MCF 10A (cell line): Measurements from ENCODE around the gene SCARF2. TPM values are rescaled to one million over a fixed set of nuclear protein-coding genes. Genes with fewer than 3 reads are reported as not detected.

ENCODE experiments used
- BruUV-seq: library from RNA; stranded (reverse); fragments of 400-500 nt; replicated peaks from 2 replicates; lab custom pipeline; 2021; lab: Mats Ljungman, UMichigan
- CTCF ChIA-PET: fragments of 300-600 bp; sonication (Branson Sonifier 250); formaldehyde crosslinking; extraction: SDS; loops from one replicate; lab custom pipeline; 2021; ENCODE audit warnings: antibody characterized with exemption, inconsistent platforms; lab: Yijun Ruan, JAX
- POLR2A ChIA-PET: fragments of 300-600, 350-650 bp; sonication (Branson Sonifier 250); formaldehyde crosslinking; extraction: SDS; loops from one replicate; lab custom pipeline; 2020; ENCODE audit warnings: antibody characterized with exemption, inconsistent platforms; lab: Yijun Ruan, JAX
- DNase-seq: peaks from one replicate; pipeline ENCODE4 v3.0.0-alpha.2; 2018; ENCODE audit not compliant: unreplicated experiment
- H3K27ac Mint-ChIP-seq: one replicate; pipeline ENCODE4 v1.8.0; 2022; ENCODE audit warnings: mild to moderate bottlenecking, low read depth, mixed read lengths; ENCODE audit not compliant: unreplicated experiment
- H3K27me3 Mint-ChIP-seq: one replicate; pipeline ENCODE4 v1.8.0; 2022; ENCODE audit warnings: mixed read lengths; ENCODE audit not compliant: insufficient read depth, unreplicated experiment
- H3K36me3 Mint-ChIP-seq: one replicate; pipeline ENCODE4 v1.8.0; 2022; ENCODE audit warnings: mild to moderate bottlenecking, moderate library complexity, mixed read lengths; ENCODE audit not compliant: insufficient read depth, unreplicated experiment
- H3K4me1 Mint-ChIP-seq: one replicate; pipeline ENCODE4 v1.8.0; 2022; ENCODE audit warnings: mixed read lengths; ENCODE audit not compliant: insufficient read depth, unreplicated experiment
- H3K4me3 Mint-ChIP-seq: one replicate; pipeline ENCODE4 v1.8.0; 2022; ENCODE audit warnings: mild to moderate bottlenecking, moderate library complexity, mixed read lengths; ENCODE audit not compliant: unreplicated experiment
- H3K9me3 Mint-ChIP-seq: one replicate; pipeline ENCODE4 v1.8.0; 2022; ENCODE audit warnings: mixed read lengths; ENCODE audit not compliant: unreplicated experiment
- intact Hi-C: fragments of 100-400 bp; cut with micrococcal nuclease; formaldehyde crosslinking; loops from 2 replicates; pipeline ENCODE4 v1.14.1; 2022
- total RNA-seq: library from RNA; stranded (reverse); gene quantifications from 2 replicates; pipeline ENCODE4 v1.2.3, GENCODE V29; 2022
- TF ChIP-seq, protein P1 (sequence below): fragments of 200-600 bp; IDR thresholded peaks from one replicate; pipeline ENCODE4 v1.8.0; 2022; ENCODE audit warnings: antibody characterized with exemption, mild to moderate bottlenecking; ENCODE audit not compliant: unreplicated experiment

Gene SCARF2
- total RNA-seq, 1 experiment from 2014 or later = 0.35 TPM

DNA sequence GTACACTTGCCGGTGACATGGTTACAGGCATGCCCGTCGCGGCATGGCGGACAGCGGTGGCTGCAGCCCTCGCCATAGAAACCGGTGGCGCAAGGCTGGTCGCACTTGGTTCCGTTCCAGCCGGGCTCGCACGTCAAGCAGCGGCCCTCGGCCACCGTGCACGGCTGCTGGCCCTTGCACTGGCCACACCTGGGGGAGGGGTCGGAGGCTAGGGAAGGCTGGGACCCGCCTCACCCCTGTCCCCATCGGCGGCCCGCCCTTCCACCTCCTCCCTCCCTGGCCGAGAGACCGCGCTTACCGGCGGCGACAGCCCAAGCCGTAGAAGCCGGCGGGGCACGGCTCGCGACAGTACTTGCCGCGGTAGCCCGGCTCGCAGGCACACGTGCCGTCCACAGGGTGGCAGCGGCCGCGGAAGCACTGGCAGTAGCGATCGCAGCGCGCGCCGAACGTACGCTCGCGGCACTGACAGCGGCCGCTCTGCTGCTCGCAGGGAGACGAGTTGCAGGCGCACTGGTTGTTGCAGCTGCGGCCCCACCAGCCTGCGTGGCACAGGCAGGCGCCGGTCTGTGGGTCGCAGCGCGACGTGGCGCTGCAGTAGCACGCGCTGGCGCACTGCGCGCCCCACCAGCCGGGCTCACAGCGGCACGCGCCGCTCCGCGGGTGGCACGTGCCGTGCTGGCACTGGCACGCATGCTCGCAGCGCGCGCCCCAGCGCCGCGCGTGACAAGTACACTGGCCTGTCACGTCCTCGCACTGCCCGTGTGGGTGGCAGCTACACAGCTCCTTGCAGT lies 6.7 kb downstream of the SCARF2 start:
- Mint-ChIP-seq H3K9me3 (no peaks in the 10 kb centered on the region), H3K4me3 (no peak overlapping the region), H3K4me1 (no peaks in the 10 kb centered on the region), H3K27ac (no peak overlapping the region), H3K36me3 (no peaks in the 10 kb centered on the region), H3K27me3 (no peaks in the 10 kb centered on the region)
- ChIA-PET POLR2A (no interaction called here), CTCF (no interaction called here)
- intact Hi-C loops = no loop called here
- BruUV-seq = no TSS peak
- DNase-seq = no peak
- TF ChIP-seq, protein P1, sequence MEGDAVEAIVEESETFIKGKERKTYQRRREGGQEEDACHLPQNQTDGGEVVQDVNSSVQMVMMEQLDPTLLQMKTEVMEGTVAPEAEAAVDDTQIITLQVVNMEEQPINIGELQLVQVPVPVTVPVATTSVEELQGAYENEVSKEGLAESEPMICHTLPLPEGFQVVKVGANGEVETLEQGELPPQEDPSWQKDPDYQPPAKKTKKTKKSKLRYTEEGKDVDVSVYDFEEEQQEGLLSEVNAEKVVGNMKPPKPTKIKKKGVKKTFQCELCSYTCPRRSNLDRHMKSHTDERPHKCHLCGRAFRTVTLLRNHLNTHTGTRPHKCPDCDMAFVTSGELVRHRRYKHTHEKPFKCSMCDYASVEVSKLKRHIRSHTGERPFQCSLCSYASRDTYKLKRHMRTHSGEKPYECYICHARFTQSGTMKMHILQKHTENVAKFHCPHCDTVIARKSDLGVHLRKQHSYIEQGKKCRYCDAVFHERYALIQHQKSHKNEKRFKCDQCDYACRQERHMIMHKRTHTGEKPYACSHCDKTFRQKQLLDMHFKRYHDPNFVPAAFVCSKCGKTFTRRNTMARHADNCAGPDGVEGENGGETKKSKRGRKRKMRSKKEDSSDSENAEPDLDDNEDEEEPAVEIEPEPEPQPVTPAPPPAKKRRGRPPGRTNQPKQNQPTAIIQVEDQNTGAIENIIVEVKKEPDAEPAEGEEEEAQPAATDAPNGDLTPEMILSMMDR = no peak

DNA sequence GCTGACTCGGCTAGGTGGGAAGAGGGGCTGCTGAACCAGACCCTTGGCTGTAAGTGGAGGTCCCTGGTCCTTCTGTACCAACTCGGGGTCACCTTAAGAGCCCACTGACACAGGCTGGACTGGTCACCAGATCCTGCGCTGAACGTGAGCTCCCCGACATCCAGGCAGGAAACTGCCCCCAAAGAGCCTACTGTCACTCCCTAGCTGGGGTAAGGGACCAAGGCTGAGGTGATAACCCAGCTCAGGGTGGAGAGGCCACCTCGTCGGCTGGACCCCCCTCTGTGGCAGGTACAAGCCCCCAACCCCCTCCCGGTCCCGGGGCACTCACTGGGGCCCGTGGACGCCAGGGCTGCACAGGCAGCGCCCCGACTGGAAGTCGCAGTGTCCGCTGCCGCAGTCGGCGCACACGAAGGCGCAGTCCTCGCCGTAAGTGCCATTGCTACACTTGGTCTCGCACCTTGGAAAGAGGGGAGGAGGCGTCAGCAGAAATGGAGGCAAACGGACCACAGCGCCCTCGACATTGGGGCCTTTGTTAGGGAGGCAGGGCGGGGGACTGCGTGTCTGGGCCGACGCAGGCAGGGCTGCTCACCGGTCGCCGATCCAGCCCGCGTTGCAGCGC lies 7.4 kb downstream of the SCARF2 start:
- Mint-ChIP-seq H3K27me3 (no peaks in the 10 kb centered on the region), H3K4me3 (no peak overlapping the region), H3K27ac (no peak overlapping the region), H3K36me3 (no peaks in the 10 kb centered on the region), H3K4me1 (no peaks in the 10 kb centered on the region), H3K9me3 (no peaks in the 10 kb centered on the region)
- ChIA-PET CTCF (no interaction called here), POLR2A (no interaction called here)
- TF ChIP-seq, protein P1 = no peak
- no peak for DNase-seq
- no TSS peak for BruUV-seq
- intact Hi-C loops = no loop called here

- BruUV-seq = no TSS peak
- H3K4me1 Mint-ChIP-seq = no peaks in the 10 kb centered on the region
- no peaks in the 10 kb centered on the region for H3K27me3 Mint-ChIP-seq
- H3K4me3 Mint-ChIP-seq = no peak overlapping the region
- H3K36me3 Mint-ChIP-seq = no peaks in the 10 kb centered on the region
- no peak overlapping the region for H3K27ac Mint-ChIP-seq
- no peaks in the 10 kb centered on the region for H3K9me3 Mint-ChIP-seq
- DNase-seq = no peak
- intact Hi-C loops = no loop called here
- TF ChIP-seq, protein P1 = no peak
- CTCF ChIA-PET = interaction anchor here (0.5 kb wide), 1 partner anchor 11 kb away, joined by 5 read pairs; no protein-coding TSS in a partner anchor
- POLR2A ChIA-PET = no interaction called here
Observed at GRCh38 chr22:20429254-20430100, 8.1 kb downstream of the SCARF2 start.
